ENCODE data around the gene FAM120A.

DNA sequence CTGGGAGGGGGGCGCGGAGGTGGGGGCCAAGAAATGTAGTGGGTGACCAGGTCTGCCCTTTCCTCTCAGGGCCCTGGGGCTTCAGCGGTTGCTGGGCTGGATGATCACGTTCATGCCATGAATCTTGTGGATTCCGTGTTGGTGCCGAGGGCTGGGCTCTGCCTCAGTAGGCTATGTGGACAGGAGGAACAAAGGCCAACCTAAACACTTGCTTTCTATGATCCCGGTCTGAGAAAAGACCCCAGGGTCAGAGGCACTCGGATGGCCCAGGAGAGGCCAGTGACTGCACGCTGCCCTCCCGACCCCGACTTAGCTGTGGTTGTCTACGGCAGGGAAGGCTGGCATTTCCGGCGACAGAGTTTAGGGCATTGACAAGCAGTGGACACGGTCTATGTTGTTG is 151.5 kb downstream of the FAM120A start:
- TF ChIP-seq, protein P1, sequence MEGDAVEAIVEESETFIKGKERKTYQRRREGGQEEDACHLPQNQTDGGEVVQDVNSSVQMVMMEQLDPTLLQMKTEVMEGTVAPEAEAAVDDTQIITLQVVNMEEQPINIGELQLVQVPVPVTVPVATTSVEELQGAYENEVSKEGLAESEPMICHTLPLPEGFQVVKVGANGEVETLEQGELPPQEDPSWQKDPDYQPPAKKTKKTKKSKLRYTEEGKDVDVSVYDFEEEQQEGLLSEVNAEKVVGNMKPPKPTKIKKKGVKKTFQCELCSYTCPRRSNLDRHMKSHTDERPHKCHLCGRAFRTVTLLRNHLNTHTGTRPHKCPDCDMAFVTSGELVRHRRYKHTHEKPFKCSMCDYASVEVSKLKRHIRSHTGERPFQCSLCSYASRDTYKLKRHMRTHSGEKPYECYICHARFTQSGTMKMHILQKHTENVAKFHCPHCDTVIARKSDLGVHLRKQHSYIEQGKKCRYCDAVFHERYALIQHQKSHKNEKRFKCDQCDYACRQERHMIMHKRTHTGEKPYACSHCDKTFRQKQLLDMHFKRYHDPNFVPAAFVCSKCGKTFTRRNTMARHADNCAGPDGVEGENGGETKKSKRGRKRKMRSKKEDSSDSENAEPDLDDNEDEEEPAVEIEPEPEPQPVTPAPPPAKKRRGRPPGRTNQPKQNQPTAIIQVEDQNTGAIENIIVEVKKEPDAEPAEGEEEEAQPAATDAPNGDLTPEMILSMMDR (IDR thresholded peaks at IDR 0.05) = no peak
- no peak for TF ChIP-seq POLR2A (IDR thresholded peaks at IDR 0.05)

All from body of pancreas (tissue), 4 donors.